ENCODE data around the gene POGLUT2. TPM values are rescaled to one million over a fixed set of nuclear protein-coding genes. Genes with fewer than 3 reads are reported as not detected.

POGLUT2 gene
- total and polyA plus RNA-seq, 4 donors, result 2.0 to 9.2 (median 6.0) TPM

- DNase-seq, result no peak
- Histone ChIP-seq H3K36me3 (ENCODE audit: control insufficient read depth in 1 of 2, insufficient read depth in 2 of 2, low read length in 1 of 2) (no peaks in the 10 kb centered on the region), H3K27ac (ENCODE audit: low read depth in 1 of 2, low read length in 2 of 2) (no peak overlapping the region), H3K27me3 (ENCODE audit: control insufficient read depth in 1 of 2, insufficient read depth in 2 of 2, low read length in 1 of 2) (no peaks in the 10 kb centered on the region), H3K4me3 (ENCODE audit: low read length in 2 of 2) (no peak overlapping the region), H3K4me1 (ENCODE audit: control insufficient read depth in 1 of 2, insufficient read depth in 2 of 2, low read length in 2 of 2) (no peaks in the 10 kb centered on the region), H3K9me3 (ENCODE audit: control insufficient read depth, low read length) (no peaks in the 10 kb centered on the region)
- intact Hi-C loops (cut with DNase I), result no loop called here
- ATAC-seq (ENCODE audit: low FRiP score), result no peak
- WGBS, 2 donors, result 80 to 87% methylated on average over 6 of the region's 6 CpGs
These were observed 16.0 kb upstream of the POGLUT2 start for GRCh38 chr13:102814793-102815192.

GRCh38 chr13:102814025-102814607 lies 15.3 kb upstream of the POGLUT2 start:
- H3K4me3 ChIP-seq (ENCODE audit: low read length in 2 of 2), result no peak overlapping the region
- ATAC-seq (ENCODE audit: low FRiP score) (no peak), DNase-seq (no peak)
- H3K4me1 ChIP-seq (ENCODE audit: control insufficient read depth in 1 of 2, insufficient read depth in 2 of 2, low read length in 2 of 2), result no peaks in the 10 kb centered on the region
- intact Hi-C loops (cut with DNase I), result no loop called here
- H3K36me3 ChIP-seq (ENCODE audit: control insufficient read depth in 1 of 2, insufficient read depth in 2 of 2, low read length in 1 of 2), result no peaks in the 10 kb centered on the region
- no peak overlapping the region for H3K27ac ChIP-seq (ENCODE audit: low read depth in 1 of 2, low read length in 2 of 2)
- H3K27me3 ChIP-seq (ENCODE audit: control insufficient read depth in 1 of 2, insufficient read depth in 2 of 2, low read length in 1 of 2), result no peaks in the 10 kb centered on the region
- H3K9me3 ChIP-seq (ENCODE audit: control insufficient read depth, low read length), result no peaks in the 10 kb centered on the region
- WGBS, 2 donors, result 88 to 91% methylated on average over 7 of the region's 7 CpGs

- DNase-seq, result no peak
- H3K9me3 ChIP-seq (ENCODE audit: control insufficient read depth, low read length), result no peaks in the 10 kb centered on the region
- no peak for ATAC-seq (ENCODE audit: low FRiP score)
- no peak overlapping the region for H3K27ac ChIP-seq (ENCODE audit: low read depth in 1 of 2, low read length in 2 of 2)
- H3K27me3 ChIP-seq (ENCODE audit: control insufficient read depth in 1 of 2, insufficient read depth in 2 of 2, low read length in 1 of 2), result no peaks in the 10 kb centered on the region
- intact Hi-C loops (cut with DNase I), result no loop called here
- no peaks in the 10 kb centered on the region for H3K36me3 ChIP-seq (ENCODE audit: control insufficient read depth in 1 of 2, insufficient read depth in 2 of 2, low read length in 1 of 2)
- H3K4me3 ChIP-seq (ENCODE audit: low read length in 2 of 2), result no peak overlapping the region
- H3K4me1 ChIP-seq (ENCODE audit: control insufficient read depth in 1 of 2, insufficient read depth in 2 of 2, low read length in 2 of 2), result no peaks in the 10 kb centered on the region
These were observed 14.0 kb upstream of the POGLUT2 start for GRCh38 chr13:102812611-102813287.

GRCh38 chr13:102807699-102808098 lies 8.9 kb upstream of the POGLUT2 start:
- no peak for DNase-seq
- H3K27ac ChIP-seq (ENCODE audit: low read depth in 1 of 2, low read length in 2 of 2), result no peak overlapping the region
- no peak overlapping the region for H3K4me3 ChIP-seq (ENCODE audit: low read length in 2 of 2)
- H3K36me3 ChIP-seq (ENCODE audit: control insufficient read depth in 1 of 2, insufficient read depth in 2 of 2, low read length in 1 of 2), result peaks cover 0 to 2% of the 10 kb centered on the region in 2 donors
- no peaks in the 10 kb centered on the region for H3K4me1 ChIP-seq (ENCODE audit: control insufficient read depth in 1 of 2, insufficient read depth in 2 of 2, low read length in 2 of 2)
- H3K27me3 ChIP-seq (ENCODE audit: control insufficient read depth in 1 of 2, insufficient read depth in 2 of 2, low read length in 1 of 2), result no peaks in the 10 kb centered on the region
- no peaks in the 10 kb centered on the region for H3K9me3 ChIP-seq (ENCODE audit: control insufficient read depth, low read length)
- intact Hi-C loops (cut with DNase I), result no loop called here
- WGBS, 2 donors, result 92% methylated on average over 3 of the region's 3 CpGs
- no peak for ATAC-seq (ENCODE audit: low FRiP score)

GRCh38 chr13:102805680-102806079 lies 6.9 kb upstream of the POGLUT2 start:
- Histone ChIP-seq H3K27ac (ENCODE audit: low read depth in 1 of 2, low read length in 2 of 2) (no peak overlapping the region), H3K36me3 (ENCODE audit: control insufficient read depth in 1 of 2, insufficient read depth in 2 of 2, low read length in 1 of 2) (peaks cover 0 to 2% of the 10 kb centered on the region in 2 donors), H3K27me3 (ENCODE audit: control insufficient read depth in 1 of 2, insufficient read depth in 2 of 2, low read length in 1 of 2) (no peaks in the 10 kb centered on the region), H3K4me3 (ENCODE audit: low read length in 2 of 2) (no peak overlapping the region), H3K9me3 (ENCODE audit: control insufficient read depth, low read length) (no peaks in the 10 kb centered on the region), H3K4me1 (ENCODE audit: control insufficient read depth in 1 of 2, insufficient read depth in 2 of 2, low read length in 2 of 2) (no peaks in the 10 kb centered on the region)
- ATAC-seq (ENCODE audit: low FRiP score) (no peak), DNase-seq (no peak)
- WGBS, 2 donors, result 97% methylated on average over 3 of the region's 3 CpGs
- intact Hi-C loops (cut with DNase I), result no loop called here

GRCh38 chr13:102800145-102801041 lies 1.6 kb upstream of the POGLUT2 start:
- Histone ChIP-seq H3K27ac (ENCODE audit: low read depth in 1 of 2, low read length in 2 of 2) (peak overlapping the region; percentile 14 to 59), H3K9me3 (ENCODE audit: control insufficient read depth, low read length) (no peaks in the 10 kb centered on the region), H3K27me3 (ENCODE audit: control insufficient read depth in 1 of 2, insufficient read depth in 2 of 2, low read length in 1 of 2) (no peaks in the 10 kb centered on the region), H3K36me3 (ENCODE audit: control insufficient read depth in 1 of 2, insufficient read depth in 2 of 2, low read length in 1 of 2) (no peaks in the 10 kb centered on the region), H3K4me3 (ENCODE audit: low read length in 2 of 2) (peak overlapping the region; percentile 65 to 66), H3K4me1 (ENCODE audit: control insufficient read depth in 1 of 2, insufficient read depth in 2 of 2, low read length in 2 of 2) (no peaks in the 10 kb centered on the region)
- ATAC-seq (ENCODE audit: low FRiP score) (peak; percentile 90), DNase-seq (peak; percentile 87 to 94)
- intact Hi-C loops (cut with DNase I), result loop anchor here (2.0 kb wide), 2 partner anchors 28 to 44 kb away; partner anchors contain the start of gene TEX30 (in 1 of the 2)
- 1 to 2% methylated on average over 70 to 81 of the region's 81 CpGs for WGBS, 2 donors

- intact Hi-C loops (cut with DNase I), result loop anchor here (2.0 to 5.0 kb wide), 4 partner anchors 27 to 203 kb away; partner anchors contain the start of genes TEX30 (in 2 of the 2), ERCC5 (in 1 of the 2) and TPP2 (in 1 of the 2)
- no peaks in the 10 kb centered on the region for H3K4me1 ChIP-seq (ENCODE audit: control insufficient read depth in 1 of 2, insufficient read depth in 2 of 2, low read length in 2 of 2)
- WGBS, 2 donors, result 0 to 1% methylated on average over 54 to 69 of the region's 69 CpGs
- no peaks in the 10 kb centered on the region for H3K27me3 ChIP-seq (ENCODE audit: control insufficient read depth in 1 of 2, insufficient read depth in 2 of 2, low read length in 1 of 2)
- no peaks in the 10 kb centered on the region for H3K36me3 ChIP-seq (ENCODE audit: control insufficient read depth in 1 of 2, insufficient read depth in 2 of 2, low read length in 1 of 2)
- ATAC-seq (ENCODE audit: low FRiP score), result peak; percentile 70
- H3K27ac ChIP-seq (ENCODE audit: low read depth in 1 of 2, low read length in 2 of 2), result peak overlapping the region in 1 of 2 donors; percentile 25
- no peaks in the 10 kb centered on the region for H3K9me3 ChIP-seq (ENCODE audit: control insufficient read depth, low read length)
- peak; percentile 60 to 85 for DNase-seq
- H3K4me3 ChIP-seq (ENCODE audit: low read length in 2 of 2), result peak overlapping the region; percentile 65 to 66
These were observed 809 bp upstream of the POGLUT2 start for GRCh38 chr13:102799426-102800144.

- no peaks in the 10 kb centered on the region for H3K9me3 ChIP-seq (ENCODE audit: control insufficient read depth, low read length)
- no peaks in the 10 kb centered on the region for H3K36me3 ChIP-seq (ENCODE audit: control insufficient read depth in 1 of 2, insufficient read depth in 2 of 2, low read length in 1 of 2)
- H3K4me1 ChIP-seq (ENCODE audit: control insufficient read depth in 1 of 2, insufficient read depth in 2 of 2, low read length in 2 of 2), result no peaks in the 10 kb centered on the region
- DNase-seq (no peak), ATAC-seq (ENCODE audit: low FRiP score) (no peak)
- no peak overlapping the region for H3K27ac ChIP-seq (ENCODE audit: low read depth in 1 of 2, low read length in 2 of 2)
- H3K4me3 ChIP-seq (ENCODE audit: low read length in 2 of 2), result no peak overlapping the region
- WGBS, 2 donors, result 75 to 76% methylated on average over 9 of the region's 9 CpGs
- no peaks in the 10 kb centered on the region for H3K27me3 ChIP-seq (ENCODE audit: control insufficient read depth in 1 of 2, insufficient read depth in 2 of 2, low read length in 1 of 2)
- intact Hi-C loops (cut with DNase I), result no loop called here
These were observed 5.0 kb downstream of the POGLUT2 start for GRCh38 chr13:102793611-102794355.
